Lower leg skin (tissue), 4 donors: ENCODE results near the gene NAV2. TPM values are rescaled to one million over a fixed set of nuclear protein-coding genes. Genes with fewer than 3 reads are reported as not detected.

Experiments
- DNase-seq, 2 donors: peaks; one replicate each; pipeline ENCODE4 v3.0.0-alpha.2; 2019; ENCODE audit warnings: low spot score in 2 of 2
- H3K4me3 ChIP-seq: fragments of 200-600 bp; sonication (generic); 2 replicates; pipeline ENCODE4 v1.5.1; 2017; ENCODE audit warnings: mild to moderate bottlenecking, low read depth; ENCODE audit not compliant: poor library complexity, severe bottlenecking
- POLR2A ChIP-seq, 2 donors: fragments of 450-650 bp; IDR thresholded peaks; one replicate each; pipeline ENCODE4 v1.6.1; 2016 to 2017; ENCODE audit warnings: antibody characterized with exemption in 2 of 2, mild to moderate bottlenecking in 1 of 2, moderate library complexity in 1 of 2
- WGBS, 2 donors: methylation state at CpG; one replicate each; pipeline ENCODE4 v1.1.5; 2018; 5-methylcytosine and 5-hydroxymethylcytosine counted together
- intact Hi-C: fragments of 100-400 bp; cut with DNase I; formaldehyde crosslinking; loops from one replicate; pipeline ENCODE4 v1.15.0; 2023; ENCODE audit warnings: low total_unique reads
- total RNA-seq, 4 donors: library from RNA; depleted of rRNA; stranded (reverse); fragments of >200 nt; gene quantifications; one replicate each; pipeline ENCODE4 v1.1.0, GENCODE V29; 2016
- TF ChIP-seq, protein P1 (sequence below), 3 donors: fragments of 450-650 bp; IDR thresholded peaks; one replicate each; pipeline ENCODE4 v1.5.1; 2016; ENCODE audit warnings: antibody characterized with exemption in 3 of 3, mild to moderate bottlenecking in 3 of 3, moderate library complexity in 2 of 3

Gene NAV2
- total RNA-seq, 4 donors from 2014 or later = 5.8 to 30.7 (median 21.0) TPM

DNA sequence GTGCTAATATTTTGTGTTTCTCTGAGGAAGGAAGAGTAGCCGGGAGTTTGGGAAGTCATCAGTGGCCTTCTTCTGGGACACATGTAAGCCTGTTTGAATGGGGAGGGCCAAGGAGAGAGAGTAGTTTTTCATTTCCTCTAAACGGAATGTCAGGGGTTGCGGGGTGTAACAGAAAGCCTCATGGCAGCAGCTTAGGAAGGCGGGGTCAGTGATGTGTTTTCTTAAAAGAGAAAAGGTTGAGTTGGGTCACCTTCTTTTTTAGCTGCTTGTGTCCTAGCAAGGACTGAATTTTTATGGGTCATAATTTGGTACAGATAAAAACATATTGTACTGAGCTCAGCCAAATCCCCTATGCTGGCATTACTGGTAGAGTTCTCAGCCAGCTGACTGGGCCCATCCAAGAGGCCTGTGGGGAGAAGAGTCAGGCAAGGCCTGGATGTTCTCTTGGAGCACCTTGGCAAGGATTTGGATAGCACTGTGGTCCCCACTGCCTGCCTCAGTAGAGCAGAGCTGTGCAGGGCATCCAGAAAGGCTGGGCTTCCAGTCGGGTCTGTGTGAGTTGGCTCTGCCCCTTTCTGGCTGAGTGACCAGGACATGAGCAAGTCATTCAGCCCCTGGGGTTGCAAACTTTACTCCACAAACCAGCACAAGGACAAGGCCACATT is 29.4 kb upstream of the NAV2 start:
- DNase-seq = peak; percentile 76 to 92
- intact Hi-C loops = no loop called here
- 41 to 61% methylated on average over 5 of the region's 5 CpGs for WGBS, 2 donors

DNA sequence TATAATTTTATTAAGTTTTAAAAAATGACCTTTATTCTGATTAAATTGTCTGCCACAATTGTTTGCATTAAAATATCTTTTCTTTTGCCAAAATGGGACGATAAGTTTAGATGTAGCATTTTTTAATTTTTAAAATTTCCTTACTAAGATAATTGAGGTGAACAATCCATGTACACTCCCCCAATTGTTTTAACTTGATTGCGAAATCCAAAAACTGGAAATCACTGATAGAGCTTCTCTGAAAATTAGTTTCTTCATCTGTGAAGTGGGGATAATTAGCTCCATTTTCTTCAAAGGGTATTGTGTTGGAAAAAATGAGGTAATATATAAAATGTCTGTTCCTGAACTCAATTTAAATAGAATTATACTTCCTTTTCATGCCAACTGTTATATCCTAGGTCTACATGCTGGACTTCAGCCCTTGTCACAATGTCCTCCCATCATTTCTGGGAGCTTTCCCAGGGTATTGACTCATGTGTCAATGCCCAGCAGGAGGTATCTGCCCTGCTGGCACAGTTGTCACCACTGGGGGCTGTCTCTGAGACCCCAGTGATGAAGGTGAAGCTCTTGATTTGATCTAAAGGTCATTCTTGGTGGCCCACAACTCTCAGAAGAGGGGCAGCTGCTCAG is 28.7 kb upstream of the NAV2 start:
- intact Hi-C loops = no loop called here
- WGBS, 2 donors = 82 to 84% methylated on average over 2 of the region's 2 CpGs
- no peak for TF ChIP-seq POLR2A (IDR thresholded peaks at IDR 0.05)
- TF ChIP-seq, protein P1, sequence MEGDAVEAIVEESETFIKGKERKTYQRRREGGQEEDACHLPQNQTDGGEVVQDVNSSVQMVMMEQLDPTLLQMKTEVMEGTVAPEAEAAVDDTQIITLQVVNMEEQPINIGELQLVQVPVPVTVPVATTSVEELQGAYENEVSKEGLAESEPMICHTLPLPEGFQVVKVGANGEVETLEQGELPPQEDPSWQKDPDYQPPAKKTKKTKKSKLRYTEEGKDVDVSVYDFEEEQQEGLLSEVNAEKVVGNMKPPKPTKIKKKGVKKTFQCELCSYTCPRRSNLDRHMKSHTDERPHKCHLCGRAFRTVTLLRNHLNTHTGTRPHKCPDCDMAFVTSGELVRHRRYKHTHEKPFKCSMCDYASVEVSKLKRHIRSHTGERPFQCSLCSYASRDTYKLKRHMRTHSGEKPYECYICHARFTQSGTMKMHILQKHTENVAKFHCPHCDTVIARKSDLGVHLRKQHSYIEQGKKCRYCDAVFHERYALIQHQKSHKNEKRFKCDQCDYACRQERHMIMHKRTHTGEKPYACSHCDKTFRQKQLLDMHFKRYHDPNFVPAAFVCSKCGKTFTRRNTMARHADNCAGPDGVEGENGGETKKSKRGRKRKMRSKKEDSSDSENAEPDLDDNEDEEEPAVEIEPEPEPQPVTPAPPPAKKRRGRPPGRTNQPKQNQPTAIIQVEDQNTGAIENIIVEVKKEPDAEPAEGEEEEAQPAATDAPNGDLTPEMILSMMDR (IDR thresholded peaks at IDR 0.05) = no peak
- no peak for DNase-seq
- H3K4me3 ChIP-seq = no peak overlapping the region

More for the DNA sequence above, 29.4 kb upstream of the NAV2 start:
- no peak overlapping the region for H3K4me3 ChIP-seq
- TF ChIP-seq POLR2A (IDR thresholded peaks at IDR 0.05) = no peak
- TF ChIP-seq, protein P1 (IDR thresholded peaks at IDR 0.05) = no peak

DNA sequence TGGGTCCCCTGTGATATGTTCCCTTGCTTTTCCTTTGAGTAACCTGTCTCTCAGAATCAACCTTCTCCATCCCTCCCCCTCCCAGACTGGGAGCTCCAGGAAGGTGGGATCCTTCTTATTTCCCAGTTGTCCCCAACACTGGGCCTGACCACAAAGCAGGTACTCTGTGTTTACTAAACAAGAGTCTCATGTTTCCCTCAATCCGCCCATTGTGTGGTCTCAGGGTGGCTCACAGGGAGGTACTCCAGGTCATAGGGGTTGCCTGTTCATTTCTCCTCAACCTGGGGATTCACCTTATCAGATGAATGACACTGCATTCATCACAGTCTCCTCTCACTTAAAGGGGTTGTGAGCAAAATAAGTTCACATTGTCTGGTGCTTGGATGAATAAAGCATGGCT is 26.4 kb upstream of the NAV2 start:
- no peak overlapping the region for H3K4me3 ChIP-seq
- no peak for DNase-seq
- 77 to 89% methylated on average over 1 of the region's 1 CpG for WGBS, 2 donors
- intact Hi-C loops = no loop called here
- TF ChIP-seq, protein P1 (IDR thresholded peaks at IDR 0.05) = no peak
- no peak for TF ChIP-seq POLR2A (IDR thresholded peaks at IDR 0.05)

DNA sequence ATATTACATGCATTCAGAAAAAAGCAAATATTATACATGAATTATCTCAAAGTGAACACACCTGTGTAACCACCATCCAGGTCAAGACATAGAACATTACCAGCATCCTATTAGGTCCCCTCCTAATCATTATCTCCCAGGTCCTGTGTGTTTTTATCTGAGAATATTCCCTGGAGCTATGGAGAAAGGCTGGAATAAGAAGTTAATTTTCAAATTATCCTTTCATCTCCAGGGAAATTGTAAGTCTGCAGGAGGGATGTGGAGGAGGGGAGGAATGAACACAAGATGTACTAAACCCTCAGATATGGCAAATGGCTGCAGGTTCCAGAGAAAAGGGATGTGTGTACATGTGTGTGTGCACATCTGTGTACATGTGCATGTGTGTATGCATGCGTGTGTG is 25.2 kb upstream of the NAV2 start:
- DNase-seq = no peak
- no peak overlapping the region for H3K4me3 ChIP-seq
- intact Hi-C loops = no loop called here
- no peak for TF ChIP-seq POLR2A (IDR thresholded peaks at IDR 0.05)
- TF ChIP-seq, protein P1 (IDR thresholded peaks at IDR 0.05) = no peak
- 89 to 96% methylated on average over 1 of the region's 1 CpG for WGBS, 2 donors

DNA sequence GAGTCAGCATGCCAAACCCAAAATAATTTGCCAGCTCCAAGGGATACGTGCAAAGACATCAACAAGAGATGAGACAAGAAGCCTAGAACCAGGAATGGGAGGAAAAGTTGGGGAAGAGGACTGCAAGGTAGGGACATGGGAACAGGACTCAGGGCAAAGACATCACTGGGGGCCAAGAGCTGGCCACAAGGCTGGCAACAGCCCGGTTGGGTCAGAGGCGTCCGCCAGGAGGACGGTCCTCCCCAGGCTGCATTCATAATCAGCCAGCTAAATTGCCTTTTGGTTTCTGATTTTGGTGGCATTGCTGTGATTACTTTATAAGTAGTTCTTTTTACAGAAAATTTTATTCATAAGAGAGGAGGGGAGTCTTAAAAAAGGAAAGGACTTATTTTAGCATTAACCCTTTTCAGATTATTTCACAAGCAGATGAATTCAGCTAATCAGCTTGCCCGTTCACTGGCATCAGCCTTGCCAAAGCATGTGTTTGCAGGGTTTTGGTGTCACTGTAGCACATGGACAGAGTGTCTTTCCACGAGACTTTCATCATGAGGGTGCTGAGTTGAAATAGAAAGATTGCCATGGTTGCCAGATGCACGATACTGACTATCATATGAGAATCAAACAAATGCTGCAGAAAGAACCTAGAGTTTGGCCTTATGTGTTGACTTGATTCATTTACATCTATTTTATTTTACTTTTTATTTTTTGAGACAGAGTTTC is 23.2 kb upstream of the NAV2 start:
- TF ChIP-seq, protein P1 (IDR thresholded peaks at IDR 0.05) = no peak
- TF ChIP-seq POLR2A (IDR thresholded peaks at IDR 0.05) = no peak
- 64% methylated on average over 8 of the region's 8 CpGs for WGBS, 2 donors
- intact Hi-C loops = no loop called here
- no peak for DNase-seq
- H3K4me3 ChIP-seq = no peak overlapping the region
